ENCODE data around the gene EVI5. TPM values are rescaled to one million over a fixed set of nuclear protein-coding genes. Genes with fewer than 3 reads are reported as not detected.
"Not testable (repeated sequence)": the region's sequence is repeated elsewhere in the genome, so short reads cannot be mapped to it uniquely, and the experiment has no call there.

The EVI5 gene
- polyA plus RNA-seq, 1 donor = 11.5 TPM

DNA sequence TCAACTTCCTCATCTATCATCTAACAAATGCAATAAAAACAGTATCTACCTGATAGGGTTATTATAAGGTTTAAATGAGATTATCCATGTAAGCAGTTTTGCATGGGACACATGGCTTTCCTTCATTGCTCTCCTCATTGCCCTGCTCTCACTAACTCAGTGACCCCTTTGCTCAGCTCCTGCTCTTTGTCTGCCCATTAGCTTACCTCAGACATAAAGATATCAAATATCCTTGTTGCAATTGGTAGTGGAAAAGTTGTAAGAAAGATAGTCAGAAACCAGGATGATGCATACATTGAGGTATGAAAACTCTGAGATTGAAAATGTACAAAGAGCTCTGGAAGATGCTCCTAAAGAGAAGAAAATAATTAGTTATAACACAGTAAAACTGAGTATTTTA lies 89.8 kb downstream of the EVI5 start:
- no peak for DNase-seq (ENCODE audit: low read depth)

DNA sequence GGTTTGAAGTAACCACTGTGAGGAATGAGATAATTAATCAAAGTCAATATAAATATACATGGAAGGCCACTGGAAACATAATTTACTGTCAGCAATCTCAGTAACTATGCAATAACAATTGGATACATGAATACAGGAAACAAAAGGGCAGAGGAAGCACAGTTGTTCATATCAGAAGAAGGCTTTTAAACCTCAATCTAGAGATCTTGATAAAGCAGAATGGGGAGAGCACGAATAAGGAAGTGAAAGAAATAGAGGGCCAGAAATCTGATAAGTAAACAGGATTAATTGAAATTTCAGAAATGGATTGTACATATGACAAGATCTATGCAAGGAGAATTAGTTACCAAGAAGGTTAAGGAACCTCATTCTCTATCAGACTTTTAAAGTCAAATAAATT lies 93.0 kb downstream of the EVI5 start:
- DNase-seq (ENCODE audit: low read depth) = no peak

DNA sequence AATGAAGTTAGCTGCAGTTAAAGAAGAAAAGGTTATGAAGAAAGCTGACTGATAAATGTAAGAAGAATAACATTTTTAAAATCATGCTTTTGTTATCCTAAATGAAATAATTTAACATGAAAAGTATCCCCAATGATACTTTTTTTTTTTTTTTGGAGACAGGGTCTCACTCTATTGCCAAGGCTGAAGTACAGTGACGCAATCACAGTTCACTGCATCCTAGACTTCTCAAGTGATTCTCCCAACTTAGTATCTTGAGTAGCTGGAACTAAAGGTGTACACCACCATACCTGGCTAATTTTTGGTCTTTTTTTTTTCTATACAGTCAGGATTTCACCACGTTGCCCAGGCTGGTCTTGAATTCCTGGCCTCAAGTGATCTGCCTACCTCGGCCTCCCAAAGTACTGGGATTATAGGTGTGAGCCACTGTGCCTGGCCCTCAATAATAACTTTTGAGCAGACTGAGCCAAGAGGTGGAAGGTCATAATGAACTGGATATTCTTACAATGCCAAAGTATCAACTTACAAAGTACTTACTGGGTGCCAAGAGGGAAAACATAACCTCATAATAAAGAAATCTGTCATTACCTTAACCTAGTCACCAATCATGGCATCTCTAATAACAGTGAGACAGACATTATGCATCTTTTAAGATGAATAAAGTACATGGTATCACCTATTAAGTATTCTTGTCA lies 94.5 kb downstream of the EVI5 start:
- no peak for DNase-seq (ENCODE audit: low read depth)

DNA sequence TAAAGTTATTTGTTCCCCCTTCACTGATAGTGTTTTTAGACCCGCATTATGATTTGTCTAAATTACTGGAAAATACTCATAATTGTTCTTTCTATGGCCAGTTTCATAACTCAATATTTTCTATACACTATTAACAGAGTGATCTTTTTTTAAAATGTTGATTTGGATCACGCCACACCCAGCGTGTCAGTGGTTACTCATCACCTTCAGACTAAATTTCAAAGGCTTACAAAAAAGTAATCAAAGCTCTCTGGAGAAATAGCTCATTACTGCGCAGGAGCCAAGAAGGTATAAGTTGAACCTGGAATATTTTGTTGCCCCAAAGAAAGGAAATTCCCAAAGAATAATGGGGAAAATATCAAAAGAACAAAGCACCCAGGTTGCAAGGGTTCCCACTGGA lies 104.9 kb downstream of the EVI5 start:
- DNase-seq (ENCODE audit: low read depth) = no peak

DNA sequence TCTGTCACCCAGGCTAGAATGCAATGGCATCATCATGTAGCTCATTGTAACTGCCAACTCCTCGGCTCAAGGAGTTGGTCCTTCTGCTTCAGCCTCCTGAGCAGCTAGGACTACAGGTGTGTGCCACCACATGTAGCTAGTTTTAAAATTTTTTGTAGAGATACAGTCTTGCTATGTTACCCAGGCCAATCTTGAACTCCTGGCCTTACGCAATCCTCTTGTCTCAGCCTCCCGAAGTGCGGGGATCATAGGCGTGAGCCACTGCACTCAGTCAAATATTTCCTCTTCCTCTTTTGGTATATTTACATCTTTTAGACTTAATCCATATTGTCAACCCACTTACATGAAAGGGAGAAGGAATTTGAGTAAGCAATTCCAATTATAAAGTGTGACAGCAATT lies 121.1 kb downstream of the EVI5 start:
- no peak for DNase-seq (ENCODE audit: low read depth)

DNA sequence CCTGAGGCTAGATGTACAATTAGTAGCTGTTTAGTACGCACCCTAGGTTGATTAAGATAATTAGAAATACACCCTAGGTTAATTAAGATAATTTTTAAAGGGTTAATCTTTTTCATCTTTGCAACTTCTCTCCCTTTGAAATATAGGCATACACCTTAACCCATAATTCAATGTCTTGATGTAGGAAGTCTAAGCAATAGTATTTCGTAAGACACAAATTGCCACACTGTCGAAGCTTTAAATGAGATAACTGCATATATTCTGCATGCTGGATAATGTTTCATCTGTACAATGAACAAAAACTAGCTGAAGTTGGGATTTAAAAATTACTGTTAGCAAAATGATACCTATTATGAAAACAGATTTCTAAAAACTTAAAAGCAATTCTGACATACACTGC lies 122.9 kb downstream of the EVI5 start:
- DNase-seq (ENCODE audit: low read depth) = no peak

DNA sequence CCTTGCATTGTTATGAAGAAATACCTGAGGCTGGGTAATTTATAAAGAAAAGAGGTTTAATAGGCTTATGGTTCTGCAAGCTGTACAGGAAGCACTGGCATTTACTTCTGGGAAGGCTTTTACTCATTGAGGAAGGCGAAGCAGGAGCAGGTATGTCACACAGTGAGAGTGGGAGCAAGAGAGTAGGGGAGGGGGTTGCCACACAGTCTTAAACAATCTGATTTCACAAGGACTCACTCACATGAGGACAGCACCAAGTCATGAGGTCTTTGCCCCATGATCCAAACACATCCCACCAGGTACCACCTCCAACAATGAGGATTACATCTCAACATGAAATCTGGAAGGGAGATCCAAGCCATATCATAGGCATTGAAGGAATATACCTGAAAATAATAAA lies 127.2 kb downstream of the EVI5 start:
- DNase-seq (ENCODE audit: low read depth) = no peak

DNA sequence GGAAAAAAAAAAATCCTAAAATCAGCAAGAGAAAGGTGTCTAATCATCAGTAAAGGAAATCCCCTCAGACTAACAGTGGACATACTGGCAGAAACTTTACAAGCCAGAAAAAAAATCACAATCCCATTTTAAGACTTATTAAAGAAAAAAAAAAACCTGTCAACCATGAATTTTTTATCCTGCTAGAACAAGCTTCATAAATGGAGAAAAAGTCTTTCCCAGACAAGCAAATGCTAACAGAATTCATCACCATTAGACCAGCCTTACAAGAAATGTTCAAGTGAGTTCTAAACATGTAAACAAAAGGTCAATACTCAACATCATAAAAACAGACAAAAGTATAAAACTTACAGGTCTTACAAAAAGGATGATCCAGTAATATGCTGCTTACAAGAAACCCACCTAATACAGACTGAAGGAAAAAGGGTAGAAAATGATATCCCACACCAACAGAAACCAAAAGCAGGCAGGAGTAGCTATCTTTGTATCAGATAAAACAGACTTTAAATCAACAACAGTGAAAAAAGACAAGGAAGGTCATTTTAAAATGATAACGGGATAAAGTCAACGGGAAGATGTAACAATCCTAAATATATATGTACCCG lies 129.6 kb downstream of the EVI5 start:
- DNase-seq (ENCODE audit: low read depth) = no peak

DNA sequence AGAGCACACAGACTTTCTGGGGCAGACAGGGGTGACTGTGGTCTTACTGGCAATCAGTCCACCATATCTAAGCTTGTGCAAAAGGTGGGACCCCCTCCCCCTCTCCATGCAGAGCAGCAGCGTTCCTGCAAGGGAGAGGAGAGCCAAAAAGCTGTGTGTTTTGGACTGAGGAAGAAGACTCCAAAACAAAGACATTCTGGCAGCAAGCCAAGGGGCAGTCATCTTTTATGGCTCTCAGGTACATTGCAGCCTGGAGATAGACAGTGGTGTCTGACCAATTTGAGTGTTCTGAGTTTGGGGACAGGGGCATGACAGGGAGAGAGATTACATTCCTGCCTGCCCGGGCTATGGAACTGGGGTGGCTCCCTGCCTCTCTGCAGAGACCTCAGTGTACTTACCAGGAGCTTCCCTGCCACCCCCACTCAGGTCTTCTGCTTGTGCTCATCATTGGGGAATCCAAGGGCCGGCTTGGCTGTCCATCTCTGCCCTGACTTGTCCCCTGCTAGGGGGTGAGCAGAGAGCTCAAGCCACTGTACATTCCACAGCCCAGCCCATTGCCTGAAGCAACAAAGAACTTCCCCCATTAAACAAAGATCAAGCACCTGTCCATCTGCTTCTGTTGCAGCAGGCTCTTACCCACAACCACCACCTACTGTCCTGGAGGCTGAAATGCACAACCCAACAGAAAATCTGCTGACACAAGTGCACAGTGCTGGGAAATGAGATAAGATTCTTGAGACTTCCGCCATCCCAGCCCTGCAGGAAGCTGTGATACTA lies 131.1 kb downstream of the EVI5 start:
- DNase-seq (ENCODE audit: low read depth) = no peak

DNA sequence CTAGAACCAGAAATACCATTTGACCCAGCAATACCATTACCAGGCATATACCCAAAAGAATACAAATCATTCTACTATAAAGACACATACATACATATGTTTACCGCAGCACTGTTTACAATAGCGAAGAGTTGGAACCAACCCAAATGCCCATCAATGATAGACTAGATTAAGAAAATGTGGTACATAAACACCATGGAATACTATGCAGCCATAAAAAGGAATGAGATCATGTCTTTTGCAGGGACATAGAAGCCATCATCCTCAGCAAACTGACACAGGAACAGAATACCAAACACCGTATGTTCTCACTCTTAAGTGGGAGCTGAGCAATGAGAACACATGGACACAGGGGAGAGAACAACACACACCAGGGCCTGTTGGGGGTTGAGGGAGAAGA lies 144.2 kb downstream of the EVI5 start:
- not testable (repeated sequence) for DNase-seq (ENCODE audit: low read depth)

DNA sequence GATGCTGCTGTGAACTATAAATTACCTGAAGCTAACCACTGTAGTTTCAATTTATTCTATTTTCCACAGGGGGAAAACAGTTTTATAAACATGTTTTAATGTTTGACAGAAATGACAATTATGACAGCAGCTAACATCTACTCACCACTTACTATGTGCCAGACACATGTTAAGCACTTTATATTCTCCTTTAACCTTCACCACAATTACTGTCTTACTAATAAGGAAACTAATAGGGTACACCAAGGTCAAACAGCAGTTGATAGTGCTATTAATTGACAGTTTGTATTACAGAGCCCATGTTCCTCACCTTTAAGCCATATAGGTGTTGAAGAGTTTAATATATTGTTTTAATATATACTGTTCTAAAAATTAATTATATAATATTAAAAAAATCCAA lies 146.4 kb downstream of the EVI5 start:
- no peak for DNase-seq (ENCODE audit: low read depth)

DNA sequence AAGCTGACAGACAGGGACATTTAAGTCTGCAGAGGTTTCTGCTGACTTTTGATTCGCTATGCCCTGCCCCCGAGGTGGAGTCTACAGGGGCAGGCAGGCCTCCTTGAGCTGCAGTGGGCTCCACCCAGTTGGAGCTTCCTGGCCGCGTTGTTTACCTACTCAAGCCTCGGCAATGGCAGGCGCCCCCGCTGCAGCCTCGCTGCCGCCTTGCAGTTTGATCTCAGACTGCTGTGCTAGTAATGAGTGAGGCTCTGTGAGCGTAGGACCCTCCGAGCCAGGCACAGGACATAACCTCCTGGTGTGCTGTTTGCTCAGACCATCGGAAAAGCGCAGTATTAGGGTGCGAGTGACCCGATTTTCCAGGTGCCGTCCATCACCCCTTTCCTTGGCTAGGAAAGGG lies 149.7 kb downstream of the EVI5 start:
- not testable (repeated sequence) for DNase-seq (ENCODE audit: low read depth)

DNA sequence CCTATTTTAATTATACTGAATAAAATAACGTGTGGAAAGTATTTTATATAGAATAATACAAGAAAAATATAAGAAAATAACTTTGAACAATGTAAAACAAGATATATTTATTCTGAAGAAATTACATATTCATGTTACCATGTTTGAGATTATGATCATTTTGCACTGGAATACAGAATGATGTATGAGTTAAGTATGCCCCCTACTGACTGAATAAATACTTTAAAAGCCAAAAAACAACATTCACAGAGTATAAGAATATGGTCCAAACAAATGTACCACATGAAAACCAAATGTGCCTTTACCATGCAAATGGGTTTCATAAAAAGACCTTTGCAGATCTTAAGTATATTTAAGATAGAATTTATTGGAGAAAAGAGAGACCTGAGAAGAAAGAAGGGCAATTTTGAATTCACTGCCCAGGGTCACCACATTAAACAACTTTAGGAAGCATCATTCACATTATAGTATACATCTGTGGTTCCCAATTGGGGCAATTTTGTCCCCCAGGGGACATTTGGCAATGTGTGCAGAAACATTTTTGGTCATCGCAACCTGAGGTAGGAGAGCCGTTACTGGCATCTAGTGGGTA lies 161.6 kb downstream of the EVI5 start:
- DNase-seq (ENCODE audit: low read depth) = no peak

DNA sequence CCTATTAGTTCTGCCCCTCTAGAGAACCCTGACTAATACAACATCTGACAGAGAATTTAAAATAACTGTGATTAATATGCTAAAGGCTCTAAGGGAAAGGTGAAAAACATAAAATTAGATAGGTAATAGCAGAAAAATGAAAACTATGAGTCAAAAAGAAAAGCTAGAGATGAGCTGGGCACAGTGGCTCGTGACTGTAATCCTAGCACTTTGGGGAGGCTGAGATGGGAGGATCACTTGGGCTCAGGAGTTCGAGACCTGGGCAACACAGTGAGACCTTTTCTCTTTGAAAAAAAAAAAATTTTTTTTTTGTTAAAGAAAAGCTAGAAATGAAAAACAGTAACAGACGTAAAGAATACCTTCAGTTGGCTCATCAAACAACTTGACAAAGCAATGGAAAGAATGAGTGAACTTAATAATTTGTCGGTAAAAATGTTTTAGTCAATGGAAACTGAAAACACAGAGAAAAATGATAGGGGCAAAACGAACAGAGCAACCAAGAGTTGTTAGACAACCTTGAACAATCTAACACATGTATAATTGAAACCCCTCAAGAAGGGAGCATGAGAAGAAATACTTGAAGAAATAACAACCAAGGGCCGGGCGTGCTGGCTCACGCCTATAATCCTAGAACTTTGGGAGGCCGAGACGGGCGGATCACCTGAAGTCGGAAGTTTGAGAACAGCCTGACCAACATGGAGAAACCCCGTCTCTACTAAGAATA lies 165.3 kb downstream of the EVI5 start:
- DNase-seq (ENCODE audit: low read depth) = no peak

DNA sequence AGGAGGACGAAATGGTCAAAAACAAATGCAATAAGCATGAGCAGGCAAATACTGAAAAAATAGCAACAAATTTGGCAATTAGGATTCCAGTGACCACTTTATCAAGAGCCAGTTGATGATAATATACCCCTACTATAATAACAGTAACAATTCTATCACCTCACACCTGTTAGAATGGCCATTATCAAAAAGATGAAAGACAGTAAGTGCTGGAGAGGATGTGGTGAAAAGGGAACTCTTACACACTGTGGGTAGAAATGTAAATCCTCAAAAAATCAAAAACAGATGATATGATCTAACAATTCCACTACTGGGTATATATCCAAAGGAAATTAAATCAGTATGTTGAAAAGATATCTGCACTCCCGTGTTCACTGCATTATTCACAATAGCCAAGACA lies 183.9 kb downstream of the EVI5 start:
- no peak for DNase-seq (ENCODE audit: low read depth)

DNA sequence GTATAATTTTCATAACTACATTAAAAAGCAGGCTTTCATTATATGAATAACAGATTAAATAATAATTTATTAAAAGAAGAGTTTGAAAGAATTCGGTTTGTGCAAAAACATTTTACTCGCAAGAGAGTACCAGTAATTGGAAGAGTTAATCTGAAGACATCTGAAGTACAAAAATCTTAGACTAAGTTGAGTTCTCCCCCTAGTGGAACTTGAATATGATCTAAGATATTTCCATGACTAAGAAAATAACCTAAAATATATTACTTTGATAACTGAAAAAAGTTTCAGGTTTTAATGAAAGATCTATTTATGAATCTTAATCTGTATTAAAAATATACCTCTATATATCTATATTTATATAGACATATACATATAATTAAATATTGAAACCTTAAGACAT lies 185.7 kb downstream of the EVI5 start:
- no peak for DNase-seq (ENCODE audit: low read depth)

DNA sequence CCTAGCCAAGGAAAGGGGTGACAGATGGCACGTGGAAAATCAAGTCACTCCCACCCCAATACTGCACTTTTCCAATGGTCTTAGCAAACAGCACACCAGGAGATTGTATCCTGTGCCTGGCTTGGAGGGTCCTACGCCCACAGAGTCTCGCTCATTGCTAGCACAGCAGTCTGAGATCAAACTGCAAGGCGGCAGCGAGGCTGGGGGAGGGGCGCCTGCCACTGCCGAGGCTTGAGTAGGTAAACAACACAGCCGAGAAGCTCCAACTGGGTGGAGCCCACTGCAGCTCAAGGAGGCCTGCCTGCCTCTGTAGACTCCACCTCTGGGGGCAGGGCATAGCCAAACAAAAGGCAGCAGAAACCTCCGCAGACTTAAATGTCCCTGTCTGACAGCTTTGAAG lies 195.5 kb downstream of the EVI5 start:
- not testable (repeated sequence) for DNase-seq (ENCODE audit: low read depth)

DNA sequence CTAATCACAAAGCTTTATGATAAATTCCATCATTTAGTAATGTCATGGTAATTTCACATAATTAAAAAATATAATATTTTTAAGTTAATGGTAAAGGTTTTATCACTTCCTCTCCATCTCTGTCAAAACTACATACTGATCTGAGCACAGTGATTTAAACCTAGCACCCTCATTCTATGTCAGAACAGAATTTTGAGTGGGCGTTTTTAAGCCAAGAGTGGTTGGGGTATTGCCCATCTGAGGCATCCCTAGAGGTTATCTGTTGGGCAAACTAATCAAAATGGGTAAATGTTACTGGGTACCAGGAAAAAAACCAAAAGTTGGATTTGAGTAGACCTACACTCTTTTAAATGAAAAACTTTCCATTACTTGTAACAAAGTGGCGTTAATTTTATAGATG lies 197.5 kb downstream of the EVI5 start:
- DNase-seq (ENCODE audit: low read depth) = no peak

DNA sequence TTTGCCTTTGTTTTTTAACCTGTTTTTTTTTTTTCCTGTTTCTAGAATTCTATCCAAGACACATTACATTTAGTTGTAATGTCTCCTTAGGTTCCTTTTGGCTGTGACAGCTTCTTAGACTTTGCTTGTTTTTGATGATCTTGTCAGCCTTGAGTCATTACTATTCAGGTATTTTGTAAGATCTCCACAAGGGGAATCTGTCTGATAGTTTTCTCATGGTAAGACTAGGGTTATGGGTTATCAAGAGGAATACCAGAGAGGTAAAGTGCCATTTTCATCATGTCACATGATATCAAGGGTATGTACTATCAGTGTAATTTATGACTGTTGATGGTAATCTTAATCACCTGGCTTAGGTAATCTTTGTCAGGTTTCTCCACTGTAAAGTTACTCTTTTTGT lies 199.1 kb downstream of the EVI5 start:
- no peak for DNase-seq (ENCODE audit: low read depth)

DNA sequence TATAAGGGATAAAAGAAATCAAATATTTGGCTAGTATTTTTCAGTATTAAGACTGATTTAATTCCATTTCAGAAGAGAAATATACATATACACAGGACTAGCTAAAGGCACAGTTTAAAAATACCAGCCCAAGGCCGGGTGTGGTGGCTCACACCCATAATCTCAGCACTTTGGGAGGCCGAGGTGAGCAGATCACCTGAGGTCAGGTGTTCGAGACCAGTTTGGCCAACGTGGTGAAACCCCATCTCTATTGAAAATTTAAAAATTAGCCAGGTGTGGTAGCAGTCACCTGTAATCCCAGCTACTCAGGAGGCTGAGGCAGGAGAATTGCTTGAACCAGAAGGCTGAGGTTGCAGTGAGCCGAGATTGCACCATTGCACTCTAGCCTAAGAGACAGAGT lies 200.1 kb downstream of the EVI5 start:
- DNase-seq (ENCODE audit: low read depth) = not testable (repeated sequence)

DNA sequence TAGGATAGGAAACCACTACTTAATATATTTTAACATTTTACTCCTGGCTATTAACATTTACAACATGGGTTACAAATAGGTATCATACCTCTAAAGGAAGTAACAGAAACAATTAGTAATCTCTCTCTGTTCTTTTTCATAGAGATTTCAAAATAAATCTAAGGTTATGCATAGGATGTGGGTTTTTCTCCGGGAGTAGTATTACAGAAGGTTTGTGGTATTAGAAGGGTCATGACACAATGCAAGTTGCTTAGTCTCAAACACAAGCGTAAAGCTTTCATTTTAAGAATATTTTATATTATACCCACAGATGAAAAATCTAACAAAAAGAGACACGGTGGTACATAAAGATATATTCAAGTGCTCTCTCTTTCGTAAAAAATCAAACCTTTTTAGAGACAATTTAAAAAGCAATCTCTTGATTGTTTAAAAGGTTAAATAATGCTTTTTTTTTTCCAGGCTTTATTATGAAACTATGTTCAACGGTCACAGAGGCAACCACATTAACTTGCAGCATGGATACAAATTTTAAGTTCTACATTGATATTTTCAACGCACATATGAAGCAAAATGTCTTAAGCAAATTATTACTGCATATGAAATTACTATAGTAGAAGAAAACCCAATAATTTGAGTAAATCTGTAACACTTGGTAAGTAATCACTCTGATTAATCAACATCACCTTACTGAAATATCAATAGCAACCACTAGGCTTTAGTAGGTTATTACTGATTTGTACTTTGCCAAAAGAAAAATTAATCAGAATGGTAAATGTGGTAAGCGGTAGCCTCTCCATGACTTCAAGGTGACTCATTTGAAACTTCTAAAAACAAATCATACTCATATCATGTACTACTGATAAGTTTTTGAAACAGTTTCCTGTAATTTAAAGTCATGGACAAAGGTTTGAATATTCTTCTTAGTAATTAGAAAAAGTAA lies 200.8 kb downstream of the EVI5 start:
- no peak for DNase-seq (ENCODE audit: low read depth)
